Activated CD8-positive, alpha-beta memory T cell treated with anti-CD3 and anti-CD28 coated beads for 4 hours (primary cell): ENCODE measurements around the gene FAM219A.

Source experiments
- DNase-seq, 2 donors: peaks; one replicate each; pipeline ENCODE4 v3.0.0-alpha.2; 2020; ENCODE audit warnings: low read depth in 2 of 2

The FAM219A gene, protein sequence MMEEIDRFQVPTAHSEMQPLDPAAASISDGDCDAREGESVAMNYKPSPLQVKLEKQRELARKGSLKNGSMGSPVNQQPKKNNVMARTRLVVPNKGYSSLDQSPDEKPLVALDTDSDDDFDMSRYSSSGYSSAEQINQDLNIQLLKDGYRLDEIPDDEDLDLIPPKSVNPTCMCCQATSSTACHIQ

GRCh38 chr9:34458013-34458958, at the start of gene FAM219A, which contains the start of gene DNAI1:
Gene FAM219A (minus strand): TSS chr9:34458570. CDS start chr9:34458263, 307 bp downstream.
Gene DNAI1 (plus strand): TSS chr9:34458805. CDS start chr9:34459006, 201 bp downstream.
- peak; percentile 97 to 98 for DNase-seq

GRCh38 chr9:34507966-34508365, 49.6 kb upstream of the FAM219A start:
- DNase-seq, result no peak

GRCh38 chr9:34507556-34507955, 49.2 kb upstream of the FAM219A start:
- no peak for DNase-seq

DNA sequence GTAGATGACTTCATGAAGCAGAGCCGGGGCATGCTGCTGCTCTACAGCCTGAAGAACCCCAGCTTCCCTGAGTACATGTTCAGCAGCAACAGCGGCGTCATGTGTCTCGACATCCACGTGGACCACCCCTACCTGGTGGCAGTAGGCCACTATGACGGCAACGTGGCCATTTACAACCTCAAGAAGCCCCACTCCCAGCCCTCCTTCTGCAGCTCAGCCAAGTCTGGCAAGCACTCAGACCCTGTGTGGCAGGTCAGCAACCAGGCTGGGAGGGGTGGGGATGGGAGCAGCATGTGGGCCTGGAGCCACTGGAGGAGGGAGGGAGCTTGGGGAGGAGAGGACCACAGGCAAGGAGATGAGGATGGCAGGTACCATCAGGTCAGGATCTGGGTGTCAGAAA, 48.3 kb upstream of the FAM219A start:
- DNase-seq, result no peak

DNA sequence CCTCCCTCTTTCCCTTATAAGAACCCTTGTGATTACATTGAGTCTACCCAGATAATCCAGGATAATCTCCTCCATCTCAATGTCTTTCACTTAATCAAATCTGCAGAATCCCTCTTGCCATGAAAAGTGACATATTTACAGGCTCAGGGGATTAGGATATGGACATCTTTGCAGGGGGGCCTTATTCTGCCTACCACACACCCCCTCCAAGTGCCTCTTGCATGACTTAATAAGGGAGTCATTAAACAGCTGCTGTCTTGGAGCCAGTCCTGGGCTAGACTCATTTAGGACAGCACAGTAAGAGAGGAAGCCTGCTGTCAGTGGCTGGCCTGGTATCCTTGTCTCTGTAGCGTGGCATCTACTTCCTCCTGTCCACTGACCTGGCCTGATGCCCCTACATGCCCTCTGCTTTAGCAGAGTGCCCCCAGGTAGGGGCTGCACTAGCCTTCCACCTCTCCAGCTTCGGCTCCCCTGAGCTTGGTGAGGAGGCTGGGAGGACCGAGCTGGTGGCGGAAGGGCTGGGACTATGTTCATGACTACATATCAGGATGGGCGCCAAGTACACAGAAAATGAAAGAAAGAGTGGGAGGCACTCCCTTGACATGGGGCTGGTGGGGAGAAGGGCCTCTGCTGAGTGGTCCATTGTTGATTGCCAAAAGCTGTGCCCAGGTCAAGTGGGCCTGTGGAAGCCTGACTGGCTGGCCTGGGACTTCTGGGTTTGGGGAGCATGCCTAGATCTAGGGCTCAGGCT, 47.2 kb upstream of the FAM219A start:
- DNase-seq, result no peak

GRCh38 chr9:34503406-34503805, 45.0 kb upstream of the FAM219A start:
- no peak for DNase-seq

DNA sequence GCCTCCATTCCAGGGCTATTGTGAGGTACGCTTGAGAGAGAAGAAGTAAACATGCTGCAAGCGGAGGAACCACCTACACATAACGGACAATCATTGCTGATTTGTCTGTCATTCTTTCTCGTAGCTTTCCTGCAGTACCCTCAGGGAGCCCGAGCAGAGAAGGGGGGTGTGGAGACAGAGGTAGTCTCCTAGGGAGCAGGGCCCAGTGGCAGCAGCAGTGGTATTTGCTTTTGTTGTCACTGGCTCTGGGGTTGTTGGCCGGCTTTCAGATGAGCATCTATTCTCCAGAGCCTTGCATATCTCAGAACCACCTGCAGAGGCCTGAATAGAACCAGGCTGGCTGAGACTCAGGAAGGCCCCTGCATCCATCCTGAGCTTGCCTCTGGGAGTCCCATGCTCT, 44.5 kb upstream of the FAM219A start:
- DNase-seq, result no peak

GRCh38 chr9:34502471-34502870, 44.1 kb upstream of the FAM219A start:
- no peak for DNase-seq

- DNase-seq, result no peak
Observed at GRCh38 chr9:34501889-34502425, 43.6 kb upstream of the FAM219A start.

DNA sequence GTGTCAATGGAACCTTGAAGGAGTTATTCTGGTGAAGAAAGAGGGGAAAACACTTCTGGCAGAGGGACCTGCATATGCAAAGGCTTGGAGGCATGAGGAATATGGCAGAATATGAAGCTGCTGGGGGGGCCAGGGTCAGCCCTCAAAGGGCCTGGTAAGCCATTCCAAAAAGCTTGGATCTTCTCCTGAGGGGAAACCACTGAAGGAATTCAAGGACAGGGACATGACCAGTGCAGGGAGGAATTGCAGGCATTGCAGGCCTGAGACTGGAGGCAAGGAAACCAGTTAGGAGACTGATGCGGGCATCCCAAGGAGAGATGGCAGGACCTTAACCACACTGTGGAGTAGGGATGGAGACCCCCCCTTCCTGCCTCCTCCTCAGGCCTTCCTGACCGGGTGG, 43.0 kb upstream of the FAM219A start:
- no peak for DNase-seq

GRCh38 chr9:34500623-34501267, 42.4 kb upstream of the FAM219A start:
- DNase-seq, result peak; percentile 51 to 55

- DNase-seq, result no peak
Observed at GRCh38 chr9:34499076-34499475, 40.7 kb upstream of the FAM219A start.

DNA sequence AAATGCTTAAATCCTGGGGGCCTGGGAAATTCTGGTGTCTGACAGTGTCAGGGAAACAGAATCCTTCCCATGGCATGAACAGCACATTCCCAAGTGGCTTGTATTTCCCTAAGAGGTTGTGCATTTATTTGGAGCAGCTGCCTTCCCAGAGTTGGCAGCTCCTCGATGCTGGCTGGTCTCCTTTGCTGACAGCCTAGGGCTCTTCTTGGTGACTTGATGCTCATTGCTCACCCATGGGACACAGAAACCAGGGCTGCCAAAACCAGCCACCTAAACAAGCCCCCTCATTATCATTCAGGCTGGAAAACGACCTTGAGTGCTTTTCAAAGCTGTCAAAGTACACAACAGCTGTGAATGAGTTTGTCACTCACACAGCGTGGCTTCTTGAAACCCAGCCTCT, 40.2 kb upstream of the FAM219A start:
- no peak for DNase-seq

GRCh38 chr9:34496149-34496712, 37.9 kb upstream of the FAM219A start:
- no peak for DNase-seq

- no peak for DNase-seq
Observed at GRCh38 chr9:34493972-34494535, 35.7 kb upstream of the FAM219A start.

DNA sequence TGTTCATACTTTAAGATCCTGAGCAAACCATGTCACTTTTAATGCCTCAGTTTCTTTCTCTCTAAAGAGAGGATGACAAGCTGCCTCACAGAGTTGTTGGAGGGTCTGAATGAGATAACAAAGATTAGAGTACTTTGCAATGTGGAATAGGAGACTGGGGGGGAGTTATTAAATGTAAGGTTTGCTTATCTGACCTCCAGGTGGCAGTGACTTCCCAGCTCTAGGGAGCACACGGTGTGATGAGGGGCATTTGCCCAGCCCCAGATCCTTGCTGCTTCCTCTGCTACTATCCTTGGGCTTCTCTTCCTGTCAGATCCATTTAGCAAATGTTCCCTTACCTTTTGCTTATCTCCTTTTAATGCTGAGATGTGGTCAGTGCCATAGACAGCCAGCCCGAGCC, 33.7 kb upstream of the FAM219A start:
- no peak for DNase-seq

GRCh38 chr9:34491596-34491995, 33.2 kb upstream of the FAM219A start:
- DNase-seq, result no peak

- DNase-seq, result no peak
Observed at GRCh38 chr9:34490760-34491159, 32.4 kb upstream of the FAM219A start.

- no peak for DNase-seq
Observed at GRCh38 chr9:34490360-34490759, 32.0 kb upstream of the FAM219A start.

- no peak for DNase-seq
Observed at GRCh38 chr9:34486572-34486971, 28.2 kb upstream of the FAM219A start.

DNA sequence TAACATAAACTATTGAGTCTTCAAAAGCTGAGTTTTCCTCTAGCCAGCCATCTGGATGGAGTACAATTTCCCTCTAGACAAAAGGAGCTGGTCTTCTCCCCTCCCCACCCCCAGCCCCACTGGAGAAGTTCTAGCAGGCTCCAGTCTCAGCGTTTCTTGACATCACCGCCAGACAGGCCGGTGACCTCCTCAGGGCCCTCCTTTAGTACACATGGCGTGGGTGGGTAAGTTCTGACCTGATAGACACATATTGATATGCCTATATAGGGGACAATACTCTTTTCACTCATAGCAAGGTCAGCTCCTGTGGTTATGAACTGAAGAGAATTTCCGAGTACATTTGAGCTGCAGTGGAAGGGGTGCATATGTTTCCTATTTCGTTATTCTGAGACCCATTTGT, 27.5 kb upstream of the FAM219A start:
- no peak for DNase-seq
